ENCODE results near the gene DYNC2I2. TPM values are rescaled to one million over a fixed set of nuclear protein-coding genes. Genes with fewer than 3 reads are reported as not detected.

DYNC2I2 gene
- total and polyA plus RNA-seq, 2 experiments from 2014 or later: 39.9 to 78.7 TPM

DNA sequence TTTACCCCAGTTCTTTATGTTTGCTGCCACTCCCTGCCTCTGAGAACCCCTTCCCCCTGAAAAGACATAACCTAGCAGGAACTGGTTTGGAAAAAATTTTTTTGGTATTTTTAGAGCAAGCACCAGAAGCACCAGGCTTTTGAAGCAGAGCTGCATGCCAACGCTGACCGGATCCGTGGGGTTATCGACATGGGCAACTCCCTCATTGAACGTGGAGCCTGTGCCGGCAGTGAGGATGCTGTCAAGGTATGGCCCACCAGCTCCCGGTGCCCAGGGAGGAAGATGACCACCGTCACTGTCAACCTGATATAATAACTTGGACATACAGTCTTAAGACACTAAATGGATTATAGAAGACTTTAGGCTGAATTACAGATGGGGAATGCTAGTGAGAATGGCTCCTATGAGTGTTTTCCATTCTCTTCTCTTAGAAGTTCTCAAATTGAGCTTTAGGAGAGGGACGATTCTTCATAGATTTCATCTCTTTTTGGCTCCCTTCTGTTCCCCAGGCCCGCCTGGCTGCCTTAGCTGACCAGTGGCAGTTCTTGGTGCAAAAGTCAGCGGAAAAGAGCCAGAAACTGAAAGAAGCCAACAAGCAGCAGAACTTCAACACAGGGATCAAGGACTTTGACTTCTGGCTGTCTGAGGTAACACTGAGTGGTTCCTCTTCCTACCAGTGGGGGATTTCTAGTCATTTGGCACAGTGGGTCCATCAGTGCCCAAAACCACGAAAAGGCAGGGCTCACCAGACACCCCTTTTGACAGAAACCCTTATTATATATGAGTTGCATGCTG is 44.9 kb downstream of the DYNC2I2 start:
- Histone ChIP-seq H3K27me3 (no peaks in the 10 kb centered on the region), H3K4me3 (no peak overlapping the region), H3K9me2 (replicated peaks; ENCODE audit: insufficient read depth) (no peaks in the 10 kb centered on the region), H4K20me1 (ENCODE audit: insufficient read depth, poor library complexity, severe bottlenecking) (no peaks in the 10 kb centered on the region), H2AFZ (no peak overlapping the region), H3K4me2 (no peak overlapping the region), H3K27ac (no peak overlapping the region), H3K9me3 (ENCODE audit: low read depth) (no peaks in the 10 kb centered on the region), H3K4me1 (ENCODE audit: insufficient read depth) (no peaks in the 10 kb centered on the region), H3K79me2 (no peaks in the 10 kb centered on the region), H3K36me3 (replicated peaks; ENCODE audit: insufficient read depth, low read depth) (no peaks in the 10 kb centered on the region)
- 98% methylated on average over 12 of the region's 12 CpGs for WGBS (ENCODE audit: low lambda C conversion rate, missing lambda C conversion rate)
- TF ChIP-seq EZH2 (IDR thresholded peaks at IDR 0.05; ENCODE audit: borderline replicate concordance) (no peak), EZH2phosphoT487 (IDR thresholded peaks at IDR 0.05; ENCODE audit: low read depth, severe bottlenecking, unreplicated experiment) (no peak)
- TF ChIP-seq, protein P1, sequence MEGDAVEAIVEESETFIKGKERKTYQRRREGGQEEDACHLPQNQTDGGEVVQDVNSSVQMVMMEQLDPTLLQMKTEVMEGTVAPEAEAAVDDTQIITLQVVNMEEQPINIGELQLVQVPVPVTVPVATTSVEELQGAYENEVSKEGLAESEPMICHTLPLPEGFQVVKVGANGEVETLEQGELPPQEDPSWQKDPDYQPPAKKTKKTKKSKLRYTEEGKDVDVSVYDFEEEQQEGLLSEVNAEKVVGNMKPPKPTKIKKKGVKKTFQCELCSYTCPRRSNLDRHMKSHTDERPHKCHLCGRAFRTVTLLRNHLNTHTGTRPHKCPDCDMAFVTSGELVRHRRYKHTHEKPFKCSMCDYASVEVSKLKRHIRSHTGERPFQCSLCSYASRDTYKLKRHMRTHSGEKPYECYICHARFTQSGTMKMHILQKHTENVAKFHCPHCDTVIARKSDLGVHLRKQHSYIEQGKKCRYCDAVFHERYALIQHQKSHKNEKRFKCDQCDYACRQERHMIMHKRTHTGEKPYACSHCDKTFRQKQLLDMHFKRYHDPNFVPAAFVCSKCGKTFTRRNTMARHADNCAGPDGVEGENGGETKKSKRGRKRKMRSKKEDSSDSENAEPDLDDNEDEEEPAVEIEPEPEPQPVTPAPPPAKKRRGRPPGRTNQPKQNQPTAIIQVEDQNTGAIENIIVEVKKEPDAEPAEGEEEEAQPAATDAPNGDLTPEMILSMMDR (IDR thresholded peaks at IDR 0.05; ENCODE audit: poor library complexity): no peak
- no peak for DNase-seq (ENCODE audit: low spot score)

DNA sequence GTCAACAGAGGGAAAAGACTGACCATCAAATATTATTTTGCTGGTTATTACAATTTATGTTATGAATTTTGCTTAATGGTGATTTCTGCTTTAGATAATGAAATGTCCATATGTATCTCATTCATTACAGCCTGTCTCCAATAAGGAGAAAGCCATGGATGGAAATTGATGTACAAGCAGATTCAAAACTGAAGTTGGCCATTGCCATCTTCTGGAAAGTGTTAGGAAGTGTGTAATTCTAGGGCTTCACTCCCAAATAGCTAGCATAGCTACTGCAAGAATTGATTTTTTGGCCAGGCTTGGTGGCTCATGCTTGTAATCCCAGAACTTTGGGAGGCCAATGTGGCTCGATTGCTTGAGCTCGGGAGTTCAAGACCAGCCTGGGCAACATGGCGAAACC is 45.8 kb downstream of the DYNC2I2 start:
- 97% methylated on average over 3 of the region's 3 CpGs for WGBS (ENCODE audit: low lambda C conversion rate, missing lambda C conversion rate)
- no peak overlapping the region for H2AFZ ChIP-seq
- no peak overlapping the region for H3K4me2 ChIP-seq
- no peaks in the 10 kb centered on the region for H3K79me2 ChIP-seq
- TF ChIP-seq, protein P1 (IDR thresholded peaks at IDR 0.05; ENCODE audit: poor library complexity): no peak
- TF ChIP-seq EZH2phosphoT487 (IDR thresholded peaks at IDR 0.05; ENCODE audit: low read depth, severe bottlenecking, unreplicated experiment) (no peak), EZH2 (IDR thresholded peaks at IDR 0.05; ENCODE audit: borderline replicate concordance) (no peak)
- H3K4me1 ChIP-seq (ENCODE audit: insufficient read depth): no peaks in the 10 kb centered on the region
- H3K9me2 ChIP-seq (replicated peaks; ENCODE audit: insufficient read depth): no peaks in the 10 kb centered on the region
- H3K27me3 ChIP-seq: no peaks in the 10 kb centered on the region
- no peak overlapping the region for H3K4me3 ChIP-seq
- no peaks in the 10 kb centered on the region for H4K20me1 ChIP-seq (ENCODE audit: insufficient read depth, poor library complexity, severe bottlenecking)
- no peaks in the 10 kb centered on the region for H3K9me3 ChIP-seq (ENCODE audit: low read depth)
- H3K36me3 ChIP-seq (replicated peaks; ENCODE audit: insufficient read depth, low read depth): no peaks in the 10 kb centered on the region
- H3K27ac ChIP-seq: no peak overlapping the region
- DNase-seq (ENCODE audit: low spot score): no peak

DNA sequence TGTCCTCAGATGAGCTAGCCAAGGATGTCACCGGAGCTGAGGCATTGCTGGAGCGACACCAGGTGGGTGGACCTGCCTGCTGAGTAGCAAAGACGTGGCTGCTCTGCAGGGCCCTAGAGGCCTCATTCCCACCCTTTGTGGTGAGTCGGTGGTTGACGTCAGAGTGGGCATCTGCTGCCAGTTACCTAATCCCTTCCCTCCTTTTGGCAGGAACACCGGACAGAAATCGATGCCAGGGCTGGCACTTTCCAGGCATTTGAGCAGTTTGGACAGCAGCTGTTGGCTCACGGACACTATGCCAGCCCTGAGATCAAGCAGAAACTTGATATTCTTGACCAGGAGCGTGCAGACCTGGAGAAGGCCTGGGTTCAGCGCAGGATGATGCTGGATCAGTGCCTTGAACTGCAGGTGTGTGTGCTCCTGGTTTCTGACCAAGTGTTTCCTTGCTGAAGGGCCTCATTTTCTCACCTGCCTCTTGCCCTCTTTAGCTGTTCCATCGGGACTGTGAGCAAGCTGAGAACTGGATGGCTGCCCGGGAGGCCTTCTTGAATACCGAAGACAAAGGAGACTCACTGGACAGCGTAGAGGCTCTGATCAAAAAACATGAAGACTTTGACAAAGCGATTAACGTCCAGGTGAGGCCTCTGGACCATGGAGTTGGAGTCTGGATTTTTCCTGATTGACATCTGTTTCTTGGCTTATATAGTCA is 48.9 kb downstream of the DYNC2I2 start:
- H3K27me3 ChIP-seq: no peaks in the 10 kb centered on the region
- WGBS (ENCODE audit: low lambda C conversion rate, missing lambda C conversion rate): 93% methylated on average over 16 of the region's 16 CpGs

More for the DNA sequence above, 48.9 kb downstream of the DYNC2I2 start:
- Histone ChIP-seq H3K36me3 (replicated peaks; ENCODE audit: insufficient read depth, low read depth) (no peaks in the 10 kb centered on the region), H3K79me2 (no peaks in the 10 kb centered on the region), H2AFZ (no peak overlapping the region), H4K20me1 (ENCODE audit: insufficient read depth, poor library complexity, severe bottlenecking) (no peaks in the 10 kb centered on the region), H3K4me2 (no peak overlapping the region), H3K27ac (no peak overlapping the region), H3K4me3 (no peak overlapping the region), H3K9me2 (replicated peaks; ENCODE audit: insufficient read depth) (no peaks in the 10 kb centered on the region), H3K9me3 (ENCODE audit: low read depth) (no peaks in the 10 kb centered on the region), H3K4me1 (ENCODE audit: insufficient read depth) (no peaks in the 10 kb centered on the region)
- DNase-seq (ENCODE audit: low spot score): no peak
- TF ChIP-seq EZH2 (IDR thresholded peaks at IDR 0.05; ENCODE audit: borderline replicate concordance) (no peak), EZH2phosphoT487 (IDR thresholded peaks at IDR 0.05; ENCODE audit: low read depth, severe bottlenecking, unreplicated experiment) (no peak)
- TF ChIP-seq, protein P1 (IDR thresholded peaks at IDR 0.05; ENCODE audit: poor library complexity): no peak
